Measurements from ENCODE around the gene PRKCH.
A peak's percentile ranks its signal among the peaks of the same experiment; 100 is the strongest.

Gene PRKCH

DNA sequence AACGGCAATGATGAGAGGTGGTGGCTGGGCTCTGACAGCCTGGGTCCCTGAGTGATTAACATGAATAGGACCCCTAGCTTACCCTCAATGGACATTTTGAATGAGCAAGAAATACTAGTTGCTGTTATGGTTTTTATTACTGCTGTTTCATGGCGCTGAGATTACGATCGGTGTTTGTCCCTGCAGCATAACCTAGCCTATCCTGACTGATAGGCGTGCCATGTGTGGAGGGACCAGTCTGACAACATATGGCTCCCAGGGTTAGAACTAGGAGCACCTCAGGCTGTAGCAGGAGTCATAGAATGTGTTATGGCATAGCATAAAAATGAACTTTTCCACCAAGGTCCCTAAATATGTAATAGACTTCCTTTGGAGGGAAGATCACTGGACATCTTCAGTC, 236.5 kb downstream of the PRKCH start:
- H3K9ac ChIP-seq (ENCODE audit: low read length) = no peak overlapping the region

DNA sequence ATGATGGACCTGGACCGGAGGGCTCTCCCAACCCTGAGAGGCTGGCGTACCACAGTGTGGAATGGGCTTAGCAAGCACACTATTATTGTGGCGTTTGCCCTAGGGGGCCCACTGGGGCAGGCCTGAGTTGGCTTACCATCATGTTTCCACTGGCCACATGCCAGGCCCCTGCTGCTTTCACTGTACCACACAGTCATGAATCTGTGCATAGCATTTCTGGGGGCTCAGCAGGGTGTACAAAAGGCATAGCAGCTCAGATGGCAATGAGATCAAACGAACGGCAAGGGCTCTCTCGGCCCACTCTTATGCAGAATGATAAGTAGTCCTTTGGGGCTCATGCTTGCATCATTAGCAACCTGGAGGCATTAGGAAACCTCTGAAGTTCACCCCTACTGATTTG, 236.9 kb downstream of the PRKCH start:
- H3K4me1 ChIP-seq (ENCODE audit: control insufficient read depth, insufficient read depth, low read length) = peaks cover 62% of the 10 kb centered on the region
- H3K9ac ChIP-seq (ENCODE audit: low read length) = no peak overlapping the region

More for the DNA sequence above, 236.5 kb downstream of the PRKCH start:
- H3K36me3 ChIP-seq (ENCODE audit: control insufficient read depth, insufficient read depth, low read length) = no peaks in the 10 kb centered on the region
- H3K4me1 ChIP-seq (ENCODE audit: control insufficient read depth, insufficient read depth, low read length) = peaks cover 62% of the 10 kb centered on the region
- H3K4me3 ChIP-seq (ENCODE audit: low read length) = no peak overlapping the region
- H3K27me3 ChIP-seq (ENCODE audit: control insufficient read depth, insufficient read depth, low read length) = no peaks in the 10 kb centered on the region
- no peaks in the 10 kb centered on the region for H3K9me3 ChIP-seq (ENCODE audit: control insufficient read depth, low read length)

GRCh38 chr14:61559641-61560201, 238.3 kb downstream of the PRKCH start:
- Histone ChIP-seq H3K4me1 (ENCODE audit: control insufficient read depth, insufficient read depth, low read length) (peaks cover 59% of the 10 kb centered on the region), H3K9ac (ENCODE audit: low read length) (no peak overlapping the region), H3K36me3 (ENCODE audit: control insufficient read depth, insufficient read depth, low read length) (no peaks in the 10 kb centered on the region), H3K4me3 (ENCODE audit: low read length) (no peak overlapping the region), H3K9me3 (ENCODE audit: control insufficient read depth, low read length) (no peaks in the 10 kb centered on the region), H3K27me3 (ENCODE audit: control insufficient read depth, insufficient read depth, low read length) (no peaks in the 10 kb centered on the region)

More for the DNA sequence above, 236.9 kb downstream of the PRKCH start:
- Histone ChIP-seq H3K4me3 (ENCODE audit: low read length) (no peak overlapping the region), H3K9me3 (ENCODE audit: control insufficient read depth, low read length) (no peaks in the 10 kb centered on the region), H3K27me3 (ENCODE audit: control insufficient read depth, insufficient read depth, low read length) (no peaks in the 10 kb centered on the region), H3K36me3 (ENCODE audit: control insufficient read depth, insufficient read depth, low read length) (no peaks in the 10 kb centered on the region)

GRCh38 chr14:61560323-61560722, 238.9 kb downstream of the PRKCH start:
- peaks cover 56% of the 10 kb centered on the region for H3K4me1 ChIP-seq (ENCODE audit: control insufficient read depth, insufficient read depth, low read length)
- no peak overlapping the region for H3K9ac ChIP-seq (ENCODE audit: low read length)
- no peaks in the 10 kb centered on the region for H3K9me3 ChIP-seq (ENCODE audit: control insufficient read depth, low read length)
- H3K27me3 ChIP-seq (ENCODE audit: control insufficient read depth, insufficient read depth, low read length) = no peaks in the 10 kb centered on the region
- H3K36me3 ChIP-seq (ENCODE audit: control insufficient read depth, insufficient read depth, low read length) = no peaks in the 10 kb centered on the region
- no peak overlapping the region for H3K4me3 ChIP-seq (ENCODE audit: low read length)

DNA sequence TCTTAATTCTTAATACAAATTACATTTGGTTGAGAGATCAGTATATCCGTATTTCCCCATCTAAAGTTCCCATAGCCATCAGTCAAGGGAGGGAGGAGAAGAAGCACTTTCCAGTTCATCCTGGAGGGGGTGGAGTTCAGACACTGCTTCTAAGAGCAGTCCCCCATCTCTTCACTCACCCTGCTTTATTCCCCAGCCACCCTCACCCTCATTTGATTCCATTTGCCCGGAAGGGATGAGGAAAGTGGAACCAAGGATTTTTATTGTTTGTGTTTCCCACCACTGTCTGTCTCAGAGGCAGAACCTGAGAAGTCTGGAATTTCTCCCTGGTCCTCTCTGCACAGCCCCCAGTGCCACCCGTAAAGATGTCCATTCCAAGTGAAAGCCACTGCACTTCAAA, 239.7 kb downstream of the PRKCH start:
- peaks cover 53% of the 10 kb centered on the region for H3K4me1 ChIP-seq (ENCODE audit: control insufficient read depth, insufficient read depth, low read length)
- H3K36me3 ChIP-seq (ENCODE audit: control insufficient read depth, insufficient read depth, low read length) = no peaks in the 10 kb centered on the region
- H3K9ac ChIP-seq (ENCODE audit: low read length) = no peak overlapping the region
- H3K9me3 ChIP-seq (ENCODE audit: control insufficient read depth, low read length) = no peaks in the 10 kb centered on the region
- no peak overlapping the region for H3K4me3 ChIP-seq (ENCODE audit: low read length)
- no peaks in the 10 kb centered on the region for H3K27me3 ChIP-seq (ENCODE audit: control insufficient read depth, insufficient read depth, low read length)

DNA sequence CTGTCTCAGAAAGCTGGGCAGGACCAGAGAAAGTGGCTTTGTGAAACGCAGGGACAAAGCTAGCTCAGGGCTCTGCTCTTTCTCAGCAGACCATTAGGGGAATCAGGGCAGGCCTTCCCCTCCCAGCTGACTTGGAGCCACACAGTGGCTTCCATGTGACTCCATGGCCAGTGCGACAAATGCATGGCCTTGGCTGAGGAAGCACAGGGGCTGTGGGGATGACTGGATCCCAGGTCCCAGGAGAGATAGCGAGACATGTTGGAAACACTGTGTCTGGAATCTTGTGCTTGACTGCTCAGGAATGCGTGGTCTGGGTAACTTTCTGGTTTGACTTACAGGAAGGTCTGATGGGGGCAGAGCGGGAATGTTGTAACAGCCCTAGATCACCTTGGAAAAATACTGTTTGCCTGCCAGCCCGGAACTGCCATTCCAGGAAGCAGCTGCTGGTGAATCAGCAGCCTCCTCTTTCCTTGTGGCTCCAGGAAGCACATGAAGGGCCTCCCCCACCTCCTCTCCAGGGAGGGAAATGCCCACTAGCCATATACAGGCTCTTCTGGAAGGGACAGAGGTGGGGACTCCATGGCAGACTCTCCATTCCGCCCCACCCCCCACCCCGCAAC, 240.4 kb downstream of the PRKCH start:
- Histone ChIP-seq H3K9ac (ENCODE audit: low read length) (peak overlapping the region; percentile 11), H3K4me3 (ENCODE audit: low read length) (no peak overlapping the region), H3K27me3 (ENCODE audit: control insufficient read depth, insufficient read depth, low read length) (no peaks in the 10 kb centered on the region), H3K9me3 (ENCODE audit: control insufficient read depth, low read length) (no peaks in the 10 kb centered on the region), H3K36me3 (ENCODE audit: control insufficient read depth, insufficient read depth, low read length) (no peaks in the 10 kb centered on the region), H3K4me1 (ENCODE audit: control insufficient read depth, insufficient read depth, low read length) (peaks cover 53% of the 10 kb centered on the region)

DNA sequence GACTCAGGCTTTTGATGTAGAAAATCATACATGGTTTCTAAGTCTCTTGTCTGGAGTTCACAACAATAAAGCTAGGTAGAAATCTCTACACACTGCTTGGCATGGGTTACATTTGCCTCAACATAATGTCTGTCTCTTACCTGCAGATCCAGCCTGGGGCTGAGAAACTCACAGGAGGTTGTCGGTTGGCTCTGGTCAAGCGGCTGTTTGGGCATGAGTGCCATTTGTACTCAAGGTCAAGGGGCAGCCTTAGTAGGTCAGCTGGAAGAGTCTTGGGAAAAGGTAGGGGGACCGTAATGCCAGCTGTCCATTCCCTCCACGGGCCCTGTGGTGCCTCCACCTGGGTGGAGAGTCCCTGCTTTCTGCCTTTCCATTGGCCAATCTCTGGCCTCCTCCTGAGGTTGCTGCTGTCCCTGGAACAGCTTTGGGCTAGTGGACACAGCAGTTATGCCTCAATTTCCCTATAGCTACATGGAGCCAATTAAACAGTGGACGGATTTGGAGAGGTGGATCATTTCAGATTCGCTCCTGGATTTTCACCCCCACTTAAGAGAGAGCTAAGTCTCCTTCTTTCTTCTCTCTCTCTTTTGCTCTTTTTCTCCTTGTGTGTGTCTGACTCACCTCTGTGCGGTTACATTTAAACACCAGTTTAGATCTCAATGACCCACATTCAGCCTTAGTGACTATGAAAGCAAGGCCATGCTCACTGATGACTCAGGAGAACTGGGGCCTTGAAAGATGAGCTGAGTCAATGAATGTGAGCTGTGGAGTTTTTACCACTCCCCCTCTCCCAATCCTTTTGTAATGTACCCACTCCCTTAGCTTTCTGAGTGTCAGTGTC, 241.2 kb downstream of the PRKCH start:
- peak overlapping the region; percentile 11 for H3K9ac ChIP-seq (ENCODE audit: low read length)
- peaks cover 56% of the 10 kb centered on the region for H3K4me1 ChIP-seq (ENCODE audit: control insufficient read depth, insufficient read depth, low read length)
- H3K36me3 ChIP-seq (ENCODE audit: control insufficient read depth, insufficient read depth, low read length) = no peaks in the 10 kb centered on the region

DNA sequence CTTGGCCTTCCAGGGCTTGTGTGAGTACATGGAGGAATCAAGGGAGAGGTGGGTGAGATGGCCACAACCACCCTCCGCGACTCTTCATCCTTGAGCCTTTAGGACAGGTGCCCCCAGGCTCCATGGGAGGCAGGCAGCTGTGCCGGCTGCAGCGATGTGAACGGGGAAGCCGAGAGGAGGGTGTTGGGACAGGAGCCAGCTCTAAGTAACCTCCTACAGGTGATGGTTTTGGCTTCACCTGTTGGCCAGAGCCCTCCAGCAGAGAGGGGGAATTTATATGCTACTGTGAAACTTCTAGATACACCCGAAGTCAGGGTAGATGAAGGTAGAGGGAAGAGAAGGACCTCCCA, 241.8 kb downstream of the PRKCH start:
- no peak overlapping the region for H3K4me3 ChIP-seq (ENCODE audit: low read length)

More for the DNA sequence above, 241.2 kb downstream of the PRKCH start:
- no peaks in the 10 kb centered on the region for H3K27me3 ChIP-seq (ENCODE audit: control insufficient read depth, insufficient read depth, low read length)
- H3K4me3 ChIP-seq (ENCODE audit: low read length) = no peak overlapping the region
- H3K9me3 ChIP-seq (ENCODE audit: control insufficient read depth, low read length) = no peaks in the 10 kb centered on the region

DNA sequence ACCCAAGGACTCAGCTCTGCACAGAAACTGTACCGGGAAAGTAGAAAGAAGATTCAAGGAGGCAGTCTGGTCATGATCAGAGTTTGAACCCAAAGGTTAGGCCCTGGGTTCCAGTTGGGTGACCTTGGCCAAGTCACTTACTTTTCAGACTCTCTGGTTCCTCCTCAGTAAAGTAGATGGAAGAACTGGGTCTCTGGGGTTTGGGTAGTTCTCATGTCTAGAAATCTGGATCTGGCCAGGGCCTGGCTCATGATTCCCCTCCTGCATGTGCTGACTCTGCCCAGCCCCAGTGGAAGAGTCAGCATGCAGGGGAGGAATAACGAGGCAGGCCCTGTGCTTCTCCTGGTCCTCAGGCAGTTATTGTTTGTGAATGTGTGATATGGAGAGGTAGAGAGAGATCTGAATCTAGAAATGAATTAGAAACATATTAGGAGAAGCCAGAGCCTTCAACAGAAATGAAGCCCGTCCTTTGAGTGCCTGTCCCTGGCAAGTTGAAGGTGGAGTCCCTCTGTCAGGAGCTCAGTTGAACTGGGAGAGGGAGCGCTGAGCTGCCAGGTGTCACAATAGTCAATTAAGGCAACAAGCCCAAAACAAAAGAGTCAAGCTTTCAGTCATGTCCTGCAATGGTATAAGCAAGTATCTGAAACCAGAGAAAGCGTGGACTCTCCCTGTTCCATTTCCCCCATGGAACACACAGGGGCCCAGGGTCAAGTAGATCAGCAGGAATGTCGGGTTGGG, 242.7 kb downstream of the PRKCH start:
- no peak overlapping the region for H3K9ac ChIP-seq (ENCODE audit: low read length)
- peaks cover 71% of the 10 kb centered on the region for H3K4me1 ChIP-seq (ENCODE audit: control insufficient read depth, insufficient read depth, low read length)
- no peaks in the 10 kb centered on the region for H3K27me3 ChIP-seq (ENCODE audit: control insufficient read depth, insufficient read depth, low read length)
- no peaks in the 10 kb centered on the region for H3K9me3 ChIP-seq (ENCODE audit: control insufficient read depth, low read length)
- no peaks in the 10 kb centered on the region for H3K36me3 ChIP-seq (ENCODE audit: control insufficient read depth, insufficient read depth, low read length)
- no peak overlapping the region for H3K4me3 ChIP-seq (ENCODE audit: low read length)

More for the DNA sequence above, 241.8 kb downstream of the PRKCH start:
- Histone ChIP-seq H3K4me1 (ENCODE audit: control insufficient read depth, insufficient read depth, low read length) (peaks cover 62% of the 10 kb centered on the region), H3K9me3 (ENCODE audit: control insufficient read depth, low read length) (no peaks in the 10 kb centered on the region), H3K27me3 (ENCODE audit: control insufficient read depth, insufficient read depth, low read length) (no peaks in the 10 kb centered on the region), H3K9ac (ENCODE audit: low read length) (no peak overlapping the region), H3K36me3 (ENCODE audit: control insufficient read depth, insufficient read depth, low read length) (no peaks in the 10 kb centered on the region)

- Histone ChIP-seq H3K9ac (ENCODE audit: low read length) (no peak overlapping the region), H3K4me1 (ENCODE audit: control insufficient read depth, insufficient read depth, low read length) (peaks cover 72% of the 10 kb centered on the region)
Observed at GRCh38 chr14:61564618-61565091, 243.3 kb downstream of the PRKCH start.

DNA sequence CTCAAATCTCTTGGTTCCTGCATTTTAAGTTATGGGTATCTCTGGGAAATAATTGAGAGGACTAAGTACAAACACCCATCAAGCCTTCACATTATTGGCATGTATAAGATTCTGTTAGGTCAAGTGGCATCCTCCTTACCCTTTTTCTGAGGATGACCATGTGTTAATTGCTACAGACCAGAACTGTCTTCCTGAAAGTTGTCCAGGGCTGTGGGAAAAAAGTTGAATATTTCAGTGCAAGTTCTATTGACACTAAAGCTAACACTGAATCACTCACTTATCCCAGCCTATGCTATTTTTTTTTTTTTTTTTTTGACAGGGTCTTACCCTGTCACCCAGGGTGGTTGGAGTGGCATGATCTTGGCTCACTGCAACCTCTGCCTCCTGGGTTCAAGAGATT, 243.8 kb downstream of the PRKCH start:
- Histone ChIP-seq H3K36me3 (ENCODE audit: control insufficient read depth, insufficient read depth, low read length) (no peaks in the 10 kb centered on the region), H3K27me3 (ENCODE audit: control insufficient read depth, insufficient read depth, low read length) (no peaks in the 10 kb centered on the region), H3K9me3 (ENCODE audit: control insufficient read depth, low read length) (no peaks in the 10 kb centered on the region), H3K4me3 (ENCODE audit: low read length) (no peak overlapping the region), H3K9ac (ENCODE audit: low read length) (no peak overlapping the region), H3K4me1 (ENCODE audit: control insufficient read depth, insufficient read depth, low read length) (peaks cover 72% of the 10 kb centered on the region)

More at GRCh38 chr14:61564618-61565091, 243.3 kb downstream of the PRKCH start:
- Histone ChIP-seq H3K36me3 (ENCODE audit: control insufficient read depth, insufficient read depth, low read length) (no peaks in the 10 kb centered on the region), H3K27me3 (ENCODE audit: control insufficient read depth, insufficient read depth, low read length) (no peaks in the 10 kb centered on the region), H3K9me3 (ENCODE audit: control insufficient read depth, low read length) (no peaks in the 10 kb centered on the region), H3K4me3 (ENCODE audit: low read length) (no peak overlapping the region)

All from mucosa of stomach (tissue), 1 donor.